ENCODE data around the gene MGAT5. TPM values are rescaled to one million over a fixed set of nuclear protein-coding genes. Genes with fewer than 3 reads are reported as not detected.

The MGAT5 gene
- total RNA-seq, 1 experiment from 2014 or later: 22.1 TPM

- Mint-ChIP-seq H3K4me3 (ENCODE audit: unreplicated experiment) (no peak overlapping the region), H3K9me3 (ENCODE audit: unreplicated experiment) (no peaks in the 10 kb centered on the region), H3K4me1 (ENCODE audit: low read depth, unreplicated experiment) (no peaks in the 10 kb centered on the region), H3K27ac (ENCODE audit: unreplicated experiment) (no peak overlapping the region), H3K27me3 (ENCODE audit: insufficient read depth, unreplicated experiment) (no peaks in the 10 kb centered on the region), H3K36me3 (ENCODE audit: insufficient read depth, unreplicated experiment) (no peaks in the 10 kb centered on the region)
- BruUV-seq (replicated peaks): no TSS peak
- TF ChIP-seq CTCF (IDR thresholded peaks at IDR 0.05; ENCODE audit: insufficient read depth in 1 of 2, low read depth in 1 of 2, low read length in 1 of 2, severe bottlenecking in 1 of 2, unreplicated experiment in 1 of 2): no peak
- ChIA-PET POLR2A (no interaction called here), CTCF (no interaction called here)
- H3K4me3 ChIP-seq (ENCODE audit: low read depth, low read length): no peak overlapping the region
- H3K27me3 ChIP-seq (replicated peaks; ENCODE audit: control insufficient read depth, insufficient read depth, low read length): no peaks in the 10 kb centered on the region
- H3K36me3 ChIP-seq (ENCODE audit: control insufficient read depth, insufficient read depth, low read length): no peaks in the 10 kb centered on the region
- H3K9me3 ChIP-seq: no peaks in the 10 kb centered on the region
- H3K4me1 ChIP-seq: no peaks in the 10 kb centered on the region
- intact Hi-C loops (cut with micrococcal nuclease; ENCODE audit: unreplicated experiment): no loop called here
- no peak for DNase-seq
These were observed 131.3 kb downstream of the MGAT5 start for GRCh38 chr2:134385195-134385594.

GRCh38 chr2:134386310-134386709, 132.4 kb downstream of the MGAT5 start:
- BruUV-seq (replicated peaks): no TSS peak
- DNase-seq: no peak
- Mint-ChIP-seq H3K9me3 (ENCODE audit: unreplicated experiment) (no peaks in the 10 kb centered on the region), H3K27me3 (ENCODE audit: insufficient read depth, unreplicated experiment) (no peaks in the 10 kb centered on the region), H3K4me1 (ENCODE audit: low read depth, unreplicated experiment) (no peaks in the 10 kb centered on the region), H3K36me3 (ENCODE audit: insufficient read depth, unreplicated experiment) (no peaks in the 10 kb centered on the region), H3K27ac (ENCODE audit: unreplicated experiment) (no peak overlapping the region), H3K4me3 (ENCODE audit: unreplicated experiment) (no peak overlapping the region)
- H3K4me3 ChIP-seq (ENCODE audit: low read depth, low read length): no peak overlapping the region
- ChIA-PET CTCF (no interaction called here), POLR2A (no interaction called here)
- H3K4me1 ChIP-seq: no peaks in the 10 kb centered on the region
- H3K27me3 ChIP-seq (replicated peaks; ENCODE audit: control insufficient read depth, insufficient read depth, low read length): no peaks in the 10 kb centered on the region
- no peak for TF ChIP-seq CTCF (IDR thresholded peaks at IDR 0.05; ENCODE audit: insufficient read depth in 1 of 2, low read depth in 1 of 2, low read length in 1 of 2, severe bottlenecking in 1 of 2, unreplicated experiment in 1 of 2)
- no peaks in the 10 kb centered on the region for H3K36me3 ChIP-seq (ENCODE audit: control insufficient read depth, insufficient read depth, low read length)
- intact Hi-C loops (cut with micrococcal nuclease; ENCODE audit: unreplicated experiment): no loop called here
- no peaks in the 10 kb centered on the region for H3K9me3 ChIP-seq

GRCh38 chr2:134389381-134389780, 135.5 kb downstream of the MGAT5 start:
- no peak overlapping the region for H3K4me3 ChIP-seq (ENCODE audit: low read depth, low read length)
- intact Hi-C loops (cut with micrococcal nuclease; ENCODE audit: unreplicated experiment): no loop called here
- no peak overlapping the region for H3K4me3 Mint-ChIP-seq (ENCODE audit: unreplicated experiment)
- ChIA-PET CTCF (no interaction called here), POLR2A (no interaction called here)
- H3K27me3 ChIP-seq (replicated peaks; ENCODE audit: control insufficient read depth, insufficient read depth, low read length): no peaks in the 10 kb centered on the region
- H3K9me3 Mint-ChIP-seq (ENCODE audit: unreplicated experiment): no peaks in the 10 kb centered on the region
- no TSS peak for BruUV-seq (replicated peaks)
- no peaks in the 10 kb centered on the region for H3K4me1 ChIP-seq
- no peak for TF ChIP-seq CTCF (IDR thresholded peaks at IDR 0.05; ENCODE audit: insufficient read depth in 1 of 2, low read depth in 1 of 2, low read length in 1 of 2, severe bottlenecking in 1 of 2, unreplicated experiment in 1 of 2)
- no peak for DNase-seq
- no peaks in the 10 kb centered on the region for H3K9me3 ChIP-seq
- no peaks in the 10 kb centered on the region for H3K36me3 Mint-ChIP-seq (ENCODE audit: insufficient read depth, unreplicated experiment)
- H3K27me3 Mint-ChIP-seq (ENCODE audit: insufficient read depth, unreplicated experiment): no peaks in the 10 kb centered on the region
- no peaks in the 10 kb centered on the region for H3K36me3 ChIP-seq (ENCODE audit: control insufficient read depth, insufficient read depth, low read length)
- no peaks in the 10 kb centered on the region for H3K4me1 Mint-ChIP-seq (ENCODE audit: low read depth, unreplicated experiment)
- H3K27ac Mint-ChIP-seq (ENCODE audit: unreplicated experiment): no peak overlapping the region

All from Caco-2 (cell line).